ENCODE data around the gene ZSWIM3. TPM values are rescaled to one million over a fixed set of nuclear protein-coding genes. Genes with fewer than 3 reads are reported as not detected.

Gene ZSWIM3
- total and polyA plus RNA-seq, 2 donors (not counting 3 experiments of a cell fraction or from before 2014, with no cell fraction given): 3.8 to 4.4 TPM

- Histone ChIP-seq H3K9ac (replicated peaks; ENCODE audit: extremely low read depth, insufficient read depth, low read length) (no peak overlapping the region), H3K27me3 (ENCODE audit: control insufficient read depth in 2 of 2, insufficient read depth in 2 of 2, low read length in 2 of 2) (no peaks in the 10 kb centered on the region), H3K27ac (ENCODE audit: insufficient read depth, low read depth, low read length) (no peak overlapping the region), H3K4me1 (ENCODE audit: control insufficient read depth, extremely low read depth, insufficient read depth, low read length) (peaks cover 17% of the 10 kb centered on the region), H3K79me2 (ENCODE audit: control insufficient read depth, insufficient read depth, low read length) (peaks cover 25% of the 10 kb centered on the region), H3K4me2 (ENCODE audit: insufficient read depth, low read length) (no peak overlapping the region), H3K9me1 (replicated peaks; ENCODE audit: control insufficient read depth, extremely low read depth, insufficient read depth, low read length) (no peaks in the 10 kb centered on the region), H3K4me3 (replicated peaks in 1 of 3; ENCODE audit: insufficient read depth in 1 of 3, low read depth in 1 of 3, low read length in 3 of 3) (no peak overlapping the region), H4K20me1 (replicated peaks; ENCODE audit: control insufficient read depth, extremely low read depth, insufficient read depth, low read length) (no peaks in the 10 kb centered on the region), H3K36me3 (ENCODE audit: control insufficient read depth in 2 of 2, extremely low read depth in 1 of 2, insufficient read depth in 2 of 2, low read length in 2 of 2) (no peaks in the 10 kb centered on the region), H3K9me3 (replicated peaks; ENCODE audit: control insufficient read depth, insufficient read depth, low read length) (no peaks in the 10 kb centered on the region), H2AFZ (ENCODE audit: low read depth, low read length) (no peak overlapping the region)
- ChIA-PET CTCF (interaction anchor here (1.8 kb wide), 1 partner anchor 18 kb away, joined by 4 read pairs; no protein-coding TSS in a partner anchor), POLR2A (no interaction called here)
- dilution Hi-C loops (cut with MboI; ENCODE audit: extremely low pct_ligation_motif_present, low sequenced_read_pairs): no loop called here
- intact Hi-C loops (cut with micrococcal nuclease): loop anchor here (10.0 kb wide), 2 partner anchors 268 to 548 kb away; partner anchors contain the start of gene NCOA5
- TF ChIP-seq EZH2 (IDR thresholded peaks at IDR 0.05; ENCODE audit: borderline replicate concordance, low read depth, low read length, severe bottlenecking) (no peak), GATA2 (IDR thresholded peaks at IDR 0.05; ENCODE audit: insufficient read depth, insufficient read length, low read depth, low read length) (no peak), POLR2AphosphoS5 (IDR thresholded peaks at IDR 0.05; ENCODE audit: insufficient read depth, low read depth, low read length) (no peak), POLR2A (IDR thresholded peaks at IDR 0.05; ENCODE audit: low read depth, low read length) (no peak), CTCF (IDR thresholded peaks at IDR 0.05; ENCODE audit: extremely low read depth in 1 of 2, insufficient read depth in 1 of 2, low read depth in 1 of 2, low read length in 2 of 2) (no peak), MAX (IDR thresholded peaks at IDR 0.05; ENCODE audit: insufficient read depth, insufficient read length) (no peak)
- DNase-seq (ENCODE audit: low read depth, low spot score) (no peak), FAIRE-seq (no peak)
- no TSS peak for BruUV-seq (replicated peaks)
Observed at GRCh38 chr20:45816951-45817350, 40.5 kb upstream of the ZSWIM3 start.
